ENCODE data around the gene AMHR2.
"Not testable (repeated sequence)": the region's sequence is repeated elsewhere in the genome, so short reads cannot be mapped to it uniquely, and the experiment has no call there.

Gene AMHR2

DNA sequence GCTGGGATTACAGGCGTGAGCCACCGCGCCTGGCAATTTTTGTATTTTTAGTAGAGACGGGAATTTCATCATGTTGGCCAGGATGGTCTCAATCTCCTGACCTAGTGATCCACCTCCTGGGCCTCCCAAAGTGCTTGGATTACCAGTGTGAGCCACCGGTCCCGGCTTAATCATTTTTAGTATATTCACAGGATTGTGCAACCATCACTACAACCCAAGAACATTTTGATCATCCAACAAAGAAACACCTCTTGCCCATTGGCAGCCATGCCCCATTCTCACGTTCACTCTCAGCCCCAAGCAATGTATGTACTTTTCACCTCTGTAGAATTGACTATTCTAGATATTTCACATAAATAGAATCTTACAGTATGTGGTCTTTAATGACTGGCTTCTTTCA, 23.8 kb upstream of the AMHR2 start:
- Histone ChIP-seq H3K79me2 (ENCODE audit: low read length) (peaks cover 90% of the 10 kb centered on the region), H3K36me3 (replicated peaks; ENCODE audit: insufficient read depth, low read length) (peaks cover 7% of the 10 kb centered on the region; the same call in 1 of the 2 replicates), H3K4me3 (ENCODE audit: low read length) (no peak overlapping the region), H4K20me1 (ENCODE audit: insufficient read depth, low read length) (no peaks in the 10 kb centered on the region), H3K9me3 (replicated peaks; ENCODE audit: insufficient read depth, low read length) (no peaks in the 10 kb centered on the region), H3K9me2 (replicated peaks; ENCODE audit: insufficient read depth, low read length) (no peaks in the 10 kb centered on the region), H3K4me2 (ENCODE audit: low read depth, low read length) (no peak overlapping the region), H3K9ac (ENCODE audit: low read length) (no peak overlapping the region), H3K4me1 (ENCODE audit: low read length) (no peaks in the 10 kb centered on the region), H3K27me3 (replicated peaks; ENCODE audit: insufficient read depth, low read length) (no peaks in the 10 kb centered on the region), H3F3A (ENCODE audit: insufficient read depth, low read length) (no peaks in the 10 kb centered on the region), H3K27ac (ENCODE audit: low read length) (no peak overlapping the region), H2AFZ (ENCODE audit: low read length) (no peak overlapping the region)
- TF ChIP-seq EZH2phosphoT487 (IDR thresholded peaks at IDR 0.05; ENCODE audit: low read length): no peak
- TF ChIP-seq, protein P1, sequence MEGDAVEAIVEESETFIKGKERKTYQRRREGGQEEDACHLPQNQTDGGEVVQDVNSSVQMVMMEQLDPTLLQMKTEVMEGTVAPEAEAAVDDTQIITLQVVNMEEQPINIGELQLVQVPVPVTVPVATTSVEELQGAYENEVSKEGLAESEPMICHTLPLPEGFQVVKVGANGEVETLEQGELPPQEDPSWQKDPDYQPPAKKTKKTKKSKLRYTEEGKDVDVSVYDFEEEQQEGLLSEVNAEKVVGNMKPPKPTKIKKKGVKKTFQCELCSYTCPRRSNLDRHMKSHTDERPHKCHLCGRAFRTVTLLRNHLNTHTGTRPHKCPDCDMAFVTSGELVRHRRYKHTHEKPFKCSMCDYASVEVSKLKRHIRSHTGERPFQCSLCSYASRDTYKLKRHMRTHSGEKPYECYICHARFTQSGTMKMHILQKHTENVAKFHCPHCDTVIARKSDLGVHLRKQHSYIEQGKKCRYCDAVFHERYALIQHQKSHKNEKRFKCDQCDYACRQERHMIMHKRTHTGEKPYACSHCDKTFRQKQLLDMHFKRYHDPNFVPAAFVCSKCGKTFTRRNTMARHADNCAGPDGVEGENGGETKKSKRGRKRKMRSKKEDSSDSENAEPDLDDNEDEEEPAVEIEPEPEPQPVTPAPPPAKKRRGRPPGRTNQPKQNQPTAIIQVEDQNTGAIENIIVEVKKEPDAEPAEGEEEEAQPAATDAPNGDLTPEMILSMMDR (IDR thresholded peaks at IDR 0.05; ENCODE audit: low read length): no peak
- no peak for DNase-seq

DNA sequence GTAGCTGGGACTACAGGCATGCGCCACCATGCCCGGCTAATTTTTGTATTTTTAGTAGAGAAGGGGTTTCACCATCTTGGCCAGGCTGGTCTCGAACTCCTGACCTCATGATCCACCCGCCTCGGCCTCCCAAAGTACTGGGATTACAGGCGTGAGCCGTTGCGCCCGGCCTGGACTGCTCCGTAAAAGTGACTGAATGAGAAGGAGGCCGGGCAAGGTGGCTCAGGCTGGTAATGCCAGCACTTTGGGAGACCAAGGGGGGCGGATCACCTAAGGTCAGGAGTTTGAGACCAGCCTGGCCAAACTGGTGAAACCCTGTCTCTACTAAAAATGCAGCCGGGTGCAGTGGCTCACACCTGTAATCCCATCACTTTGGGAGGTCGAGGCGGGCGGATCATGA, 21.3 kb upstream of the AMHR2 start:
- H3K27ac ChIP-seq (ENCODE audit: low read length): not testable (repeated sequence)

DNA sequence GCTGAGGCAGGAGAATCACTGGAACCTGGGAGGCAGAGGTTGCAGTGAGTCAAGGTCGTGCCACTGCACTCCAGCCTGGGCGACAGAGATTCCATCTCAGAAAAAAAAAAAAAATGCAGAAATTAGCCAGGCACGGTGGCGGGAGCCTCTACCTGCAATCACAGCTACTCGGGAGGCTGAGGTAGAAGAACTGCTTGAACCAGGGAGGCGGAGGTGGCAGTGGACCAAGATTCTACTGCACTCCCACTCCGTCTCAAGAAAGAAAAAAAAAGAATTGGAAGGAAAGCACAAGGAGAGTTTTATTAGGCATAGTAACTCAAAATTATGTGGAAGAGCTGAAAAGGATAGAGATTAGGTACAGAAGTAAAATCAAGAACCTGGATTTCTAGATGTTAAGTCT, 20.8 kb upstream of the AMHR2 start:
- Histone ChIP-seq H3K9me2 (replicated peaks; ENCODE audit: insufficient read depth, low read length) (no peaks in the 10 kb centered on the region), H3K27ac (ENCODE audit: low read length) (no peak overlapping the region), H3K79me2 (ENCODE audit: low read length) (peaks cover 75% of the 10 kb centered on the region)

More for the DNA sequence above, 21.3 kb upstream of the AMHR2 start:
- not testable (repeated sequence) for H3K27me3 ChIP-seq (replicated peaks; ENCODE audit: insufficient read depth, low read length); DNase-seq; H3K9me2 ChIP-seq (replicated peaks; ENCODE audit: insufficient read depth, low read length); H3K4me1 ChIP-seq (ENCODE audit: low read length); H3K9me3 ChIP-seq (replicated peaks; ENCODE audit: insufficient read depth, low read length); H2AFZ ChIP-seq (ENCODE audit: low read length); H3K9ac ChIP-seq (ENCODE audit: low read length); H3F3A ChIP-seq (ENCODE audit: insufficient read depth, low read length); H3K4me3 ChIP-seq (ENCODE audit: low read length); H3K4me2 ChIP-seq (ENCODE audit: low read depth, low read length); H4K20me1 ChIP-seq (ENCODE audit: insufficient read depth, low read length)
- Histone ChIP-seq H3K79me2 (ENCODE audit: low read length) (peaks cover 79% of the 10 kb centered on the region), H3K36me3 (replicated peaks; ENCODE audit: insufficient read depth, low read length) (peaks cover 10% of the 10 kb centered on the region; the same call in 1 of the 2 replicates)

DNA sequence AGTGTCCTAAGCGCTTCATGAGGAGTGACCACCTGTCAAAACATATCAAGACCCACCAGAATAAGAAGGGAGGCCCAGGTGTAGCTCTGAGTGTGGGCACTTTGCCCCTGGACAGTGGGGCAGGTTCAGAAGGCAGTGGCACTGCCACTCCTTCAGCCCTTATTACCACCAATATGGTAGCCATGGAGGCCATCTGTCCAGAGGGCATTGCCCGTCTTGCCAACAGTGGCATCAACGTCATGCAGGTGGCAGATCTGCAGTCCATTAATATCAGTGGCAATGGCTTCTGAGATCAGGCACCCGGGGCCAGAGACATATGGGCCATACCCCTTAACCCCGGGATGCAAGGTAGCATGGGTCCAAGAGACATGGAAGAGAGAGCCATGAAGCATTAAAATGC, 12.7 kb upstream of the AMHR2 start:
- H3K4me2 ChIP-seq (ENCODE audit: low read depth, low read length): no peak overlapping the region
- no peak for DNase-seq
- no peaks in the 10 kb centered on the region for H3K9me3 ChIP-seq (replicated peaks; ENCODE audit: insufficient read depth, low read length)
- peaks cover 17% of the 10 kb centered on the region for H3K4me1 ChIP-seq (ENCODE audit: low read length)
- H3K36me3 ChIP-seq (replicated peaks; ENCODE audit: insufficient read depth, low read length): peaks cover 3% of the 10 kb centered on the region; the same call in 1 of the 2 replicates
- H3K4me3 ChIP-seq (ENCODE audit: low read length): no peak overlapping the region
- H3K79me2 ChIP-seq (ENCODE audit: low read length): peaks cover 13% of the 10 kb centered on the region
- no peaks in the 10 kb centered on the region for H3K27me3 ChIP-seq (replicated peaks; ENCODE audit: insufficient read depth, low read length)
- no peak overlapping the region for H3K9ac ChIP-seq (ENCODE audit: low read length)
- no peaks in the 10 kb centered on the region for H4K20me1 ChIP-seq (ENCODE audit: insufficient read depth, low read length)
- H3F3A ChIP-seq (ENCODE audit: insufficient read depth, low read length): peaks cover 6% of the 10 kb centered on the region; the same call in 1 of the 2 replicates
- H3K9me2 ChIP-seq (replicated peaks; ENCODE audit: insufficient read depth, low read length): no peaks in the 10 kb centered on the region
- H3K27ac ChIP-seq (ENCODE audit: low read length): no peak overlapping the region
- no peak for TF ChIP-seq EZH2 (optimal IDR thresholded peaks at IDR 0.05; ENCODE audit: low read depth, low read length)
- no peak for TF ChIP-seq EZH2phosphoT487 (IDR thresholded peaks at IDR 0.05; ENCODE audit: low read length)
- TF ChIP-seq, protein P1 (IDR thresholded peaks at IDR 0.05; ENCODE audit: low read length): no peak
- H2AFZ ChIP-seq (ENCODE audit: low read length): no peak overlapping the region

More for the DNA sequence above, 20.8 kb upstream of the AMHR2 start:
- H4K20me1 ChIP-seq (ENCODE audit: insufficient read depth, low read length): no peaks in the 10 kb centered on the region
- no peaks in the 10 kb centered on the region for H3F3A ChIP-seq (ENCODE audit: insufficient read depth, low read length)
- H3K4me3 ChIP-seq (ENCODE audit: low read length): no peak overlapping the region
- no peak overlapping the region for H2AFZ ChIP-seq (ENCODE audit: low read length)
- no peaks in the 10 kb centered on the region for H3K27me3 ChIP-seq (replicated peaks; ENCODE audit: insufficient read depth, low read length)
- no peaks in the 10 kb centered on the region for H3K4me1 ChIP-seq (ENCODE audit: low read length)
- TF ChIP-seq, protein P1 (IDR thresholded peaks at IDR 0.05; ENCODE audit: low read length): no peak
- TF ChIP-seq EZH2 (optimal IDR thresholded peaks at IDR 0.05; ENCODE audit: low read depth, low read length): no peak
- TF ChIP-seq EZH2phosphoT487 (IDR thresholded peaks at IDR 0.05; ENCODE audit: low read length): no peak
- no peak overlapping the region for H3K9ac ChIP-seq (ENCODE audit: low read length)
- H3K4me2 ChIP-seq (ENCODE audit: low read depth, low read length): no peak overlapping the region
- H3K9me3 ChIP-seq (replicated peaks; ENCODE audit: insufficient read depth, low read length): no peaks in the 10 kb centered on the region
- no peak for DNase-seq
- peaks cover 10% of the 10 kb centered on the region; the same call in 1 of the 2 replicates for H3K36me3 ChIP-seq (replicated peaks; ENCODE audit: insufficient read depth, low read length)
